K562 (cell line): ENCODE results near the gene ARMC2. TPM values are rescaled to one million over a fixed set of nuclear protein-coding genes. Genes with fewer than 3 reads are reported as not detected.

ENCODE experiments used
- ATAC-seq: fragments of 200-7000 bp; cut with Tn5 transposase; 3 replicates; pipeline ENCODE4 v1.9.1; 2020; ENCODE audit warnings: moderate library complexity
- BruUV-seq: library from RNA; stranded (reverse); fragments of 400-500 nt; replicated peaks from 2 replicates; lab custom pipeline; 2021; lab: Mats Ljungman, UMichigan
- CTCF ChIA-PET: fragments of 300-600 bp; formaldehyde crosslinking; extraction: SDS; loops from one replicate; lab custom pipeline; 2021; ENCODE audit warnings: low intra/inter-chr PET ratio; lab: Yijun Ruan, JAX
- POLR2A ChIA-PET: fragments of 300-600, 350-650 bp; sonication (Branson Sonifier 250); formaldehyde crosslinking; extraction: SDS; loops from one replicate; lab custom pipeline; 2021; ENCODE audit warnings: antibody characterized with exemption, inconsistent platforms; lab: Yijun Ruan, JAX
- DNase-seq, 4 experiments: peaks; one replicate each; pipeline versions ENCODE4 v3.0.0 to v3.0.0-alpha.2; 2011 to 2018; ENCODE audit warnings: low spot score in 3 of 4, mixed read lengths in 3 of 4; ENCODE audit errors: extremely low read depth in 1 of 4
- FAIRE-seq: peaks from 2 replicates; lab custom pipeline; 2011; peaks lifted over from hg19 to GRCh38; lab: Jason Lieb, UNC
- H2AFZ ChIP-seq: 2 replicates; pipeline ENCODE4 v1.6.0; 2011; ENCODE audit warnings: low read depth, low read length, control low read depth, inconsistent platforms
- H3K27ac ChIP-seq: fragments of 200-600 bp; 3 replicates; pipeline ENCODE4 v1.8.0; 2011; ENCODE audit warnings: low read depth, mild to moderate bottlenecking, control low read depth, inconsistent platforms, low read length, moderate library complexity, mixed read lengths; ENCODE audit errors: extremely low read depth
- H3K27me3 ChIP-seq, 2 experiments: fragments of 300-600 bp in 1 of 2; 2 replicates in 1 of 2; 3 replicates in 1 of 2; pipeline versions ENCODE4 v1.6.0 to v1.8.0; 2011; ENCODE audit warnings: inconsistent platforms in 2 of 2, low read length in 2 of 2, mild to moderate bottlenecking in 1 of 2, mixed read lengths in 1 of 2, moderate library complexity in 1 of 2; ENCODE audit not compliant: control insufficient read depth in 2 of 2, insufficient read depth in 2 of 2
- H3K36me3 ChIP-seq: fragments of 300-600 bp; 3 replicates; pipeline ENCODE4 v1.8.0; 2011; ENCODE audit warnings: mild to moderate bottlenecking, low read length, inconsistent platforms; ENCODE audit not compliant: control insufficient read depth, insufficient read depth
- H3K4me1 ChIP-seq, 2 experiments: fragments of 200-600 bp in 1 of 2; replicated peaks in 1 of 2; 2 replicates in 1 of 2; 3 replicates in 1 of 2; pipeline versions ENCODE4 v1.5.1 to v1.8.0; 2011; ENCODE audit warnings: inconsistent platforms in 2 of 2, low read length in 2 of 2, mild to moderate bottlenecking in 1 of 2, mixed read lengths in 1 of 2, moderate library complexity in 1 of 2; ENCODE audit not compliant: control insufficient read depth in 2 of 2, insufficient read depth in 2 of 2
- H3K4me2 ChIP-seq: 2 replicates; pipeline ENCODE4 v1.6.1; 2011; ENCODE audit warnings: low read length, control low read depth, inconsistent platforms, mixed read lengths; ENCODE audit not compliant: insufficient read depth
- H3K4me3 ChIP-seq: fragments of 200-600 bp; sonication (generic), shearing (Covaris generic); 2 replicates; pipeline ENCODE4 v1.5.1; 2016; ENCODE audit warnings: control low read depth, inconsistent platforms
- H3K79me2 ChIP-seq: fragments of 200-600 bp; 3 replicates; pipeline ENCODE4 v1.8.0; 2011; ENCODE audit warnings: low read length, inconsistent platforms; ENCODE audit not compliant: control insufficient read depth, insufficient read depth
- H3K9ac ChIP-seq, 2 experiments: 2 replicates each; pipeline versions ENCODE4 v1.6.0 to v1.6.1; 2011; ENCODE audit warnings: low read depth in 2 of 2, low read length in 2 of 2, control low read depth in 1 of 2, inconsistent platforms in 1 of 2, mild to moderate bottlenecking in 1 of 2, mixed read lengths in 1 of 2; ENCODE audit not compliant: insufficient read depth in 1 of 2
- H3K9me1 ChIP-seq: one replicate; pipeline ENCODE4 v1.6.0; 2011; ENCODE audit warnings: inconsistent platforms, mild to moderate bottlenecking, low read length, moderate library complexity; ENCODE audit not compliant: control insufficient read depth, insufficient read depth
- H3K9me3 ChIP-seq: replicated peaks from 2 replicates; pipeline ENCODE4 v1.5.1; 2011; ENCODE audit warnings: low read depth, low read length, inconsistent platforms; ENCODE audit not compliant: control insufficient read depth, insufficient read depth
- H4K20me1 ChIP-seq: replicated peaks from 2 replicates; pipeline ENCODE4 v1.6.1; 2011; ENCODE audit warnings: low read length, inconsistent platforms, mixed read lengths; ENCODE audit not compliant: control insufficient read depth, insufficient read depth
- CBFB ChIP-seq: sonication (generic); formaldehyde crosslinking; IDR thresholded peaks from 2 replicates; pipeline ENCODE4 v1.4.0; 2020; ENCODE audit warnings: mild to moderate bottlenecking, missing genetic modification reagents
- CBX1 ChIP-seq: sonication (generic); IDR thresholded peaks from 2 replicates; pipeline ENCODE4 v1.6.1; 2016; ENCODE audit warnings: antibody characterized with exemption, low read depth, mild to moderate bottlenecking
- FUS ChIP-seq: fragments of 200-400 bp; formaldehyde crosslinking; optimal IDR thresholded peaks from 2 replicates; pipeline ENCODE3; 2017; ENCODE audit warnings: low read depth, low read length
- GATAD2B ChIP-seq: fragments of 450-650 bp; IDR thresholded peaks from 2 replicates; pipeline ENCODE4 v1.6.1; 2017; ENCODE audit warnings: mild to moderate bottlenecking, borderline replicate concordance
- GTF2F1 ChIP-seq: IDR thresholded peaks from 2 replicates; pipeline ENCODE4 v1.6.1; 2011; ENCODE audit warnings: low read depth, low read length, improper control_type of control experiment
- HDAC3 ChIP-seq: fragments of 450-650 bp; IDR thresholded peaks from 2 replicates; pipeline ENCODE4 v1.6.1; 2018; ENCODE audit warnings: borderline replicate concordance, mild to moderate bottlenecking, moderate library complexity; ENCODE audit not compliant: partially characterized antibody
- HMGXB4 ChIP-seq: sonication (generic); formaldehyde crosslinking; IDR thresholded peaks from 2 replicates; pipeline ENCODE4 v1.8.1; 2023; ENCODE audit warnings: mild to moderate bottlenecking, missing genetic modification reagents
- IFI16 ChIP-seq: fragments of 250-450 bp; sonication (Bioruptor Pico); IDR thresholded peaks from 2 replicates; pipeline ENCODE4 v2.1.2; 2022; ENCODE audit warnings: mild to moderate bottlenecking, inconsistent platforms
- KLF13 ChIP-seq: fragments of 450-650 bp; IDR thresholded peaks from 2 replicates; pipeline ENCODE4 v1.6.1; 2016; ENCODE audit warnings: missing genetic modification characterization, low read depth, mild to moderate bottlenecking, missing compliant biosample characterization, moderate library complexity, borderline replicate concordance
- L3MBTL2 ChIP-seq: fragments of 450-650 bp; IDR thresholded peaks from 2 replicates; pipeline ENCODE4 v1.6.1; 2016; ENCODE audit warnings: mild to moderate bottlenecking, moderate library complexity
- LARP7 ChIP-seq: fragments of 450-650 bp; IDR thresholded peaks from 2 replicates; pipeline ENCODE4 v1.6.1; 2016
- PHF20 ChIP-seq: fragments of 450-650 bp; IDR thresholded peaks from 2 replicates; pipeline ENCODE4 v1.6.1; 2018; ENCODE audit not compliant: partially characterized antibody
- RBBP5 ChIP-seq: fragments of 200-600 bp; sonication (generic); IDR thresholded peaks from 2 replicates; pipeline ENCODE4 v1.6.1; 2012; ENCODE audit warnings: borderline replicate concordance, mild to moderate bottlenecking, low read length, control low read depth, inconsistent platforms; ENCODE audit not compliant: insufficient read depth, poor library complexity, severe bottlenecking
- SIN3A ChIP-seq, 2 experiments: fragments of 150-350 bp in 1 of 2; IDR thresholded peaks; 2 replicates each; pipeline ENCODE4 v1.6.1; 2011 to 2016; ENCODE audit warnings: borderline replicate concordance in 2 of 2, low read depth in 2 of 2, low read length in 2 of 2, mild to moderate bottlenecking in 2 of 2, moderate library complexity in 2 of 2; ENCODE audit not compliant: control insufficient read depth in 1 of 2
- SMAD4 ChIP-seq: fragments of 250-450 bp; sonication (Bioruptor Pico); conservative IDR thresholded peaks from 2 replicates; pipeline ENCODE4 v1.8.0; 2021; ENCODE audit warnings: inconsistent platforms, mild to moderate bottlenecking, moderate library complexity
- STAT5B ChIP-seq: fragments of 250-450 bp; sonication (Bioruptor Pico); IDR thresholded peaks from 2 replicates; pipeline ENCODE4 v1.8.0; 2021; ENCODE audit warnings: mild to moderate bottlenecking, inconsistent platforms
- ZBTB26 ChIP-seq: fragments of 450-650 bp; formaldehyde crosslinking; IDR thresholded peaks from 2 replicates; pipeline ENCODE4 v1.4.0; 2022; ENCODE audit warnings: missing genetic modification characterization
- ZC3H11A ChIP-seq: IDR thresholded peaks from 2 replicates; pipeline ENCODE4 v1.6.1; 2012; ENCODE audit warnings: low read depth, low read length, improper control_type of control experiment
- ZNF140 ChIP-seq: fragments of 250-450 bp; sonication (Bioruptor Pico); IDR thresholded peaks from 2 replicates; pipeline ENCODE4 v1.8.0; 2021; ENCODE audit warnings: moderate library complexity, mild to moderate bottlenecking, inconsistent platforms
- ZNF586 ChIP-seq: fragments of 450-650 bp; formaldehyde crosslinking; conservative IDR thresholded peaks from 2 replicates; pipeline ENCODE4 v1.4.0; 2020; ENCODE audit warnings: mild to moderate bottlenecking, moderate library complexity
- WGBS: fragments of 100-300 bp; shearing (Covaris generic); methylation state at CpG from one replicate; pipeline ENCODE4 v1.1.6; 2016; ENCODE audit warnings: low coverage, mixed read lengths; ENCODE audit not compliant: insufficient coverage; ENCODE audit errors: missing lambda C conversion rate; 5-methylcytosine and 5-hydroxymethylcytosine counted together
- in situ Hi-C: fragments of 300-500 bp; cut with MboI; formaldehyde crosslinking; loops from 4 replicates; pipeline ENCODE4 v1.15.0; 2018; ENCODE audit warnings: inconsistent platforms, mixed read lengths
- intact Hi-C: fragments of 100-400 bp; cut with micrococcal nuclease; formaldehyde crosslinking; loops from 2 replicates; pipeline ENCODE4 v1.14.2; 2022
- polyA plus RNA-seq, 8 experiments: library from polyadenylated mRNA; depleted of rRNA in 4 of 8; stranded (reverse) in 5 of 8; unstranded in 3 of 8; fragments of >200 nt; fragmentation: Nextera tagmentation in 2 of 8; fragmentation: Illumina TruSeq in 1 of 8; extraction: Ambion mirVana in 2 of 8; extraction: Trizol in 1 of 8; gene quantifications; 2 replicates each; pipeline versions ENCODE4 v1.2.1 to v1.2.3, GENCODE V29; 2011 to 2014; ENCODE audit warnings: inconsistent platforms in 1 of 8, missing spikeins in 1 of 8
- total RNA-seq, 7 experiments: library from RNA; depleted of rRNA in 6 of 7; stranded (reverse); fragments of >200 nt in 6 of 7; fragmentation: Illumina TruSeq in 2 of 7; extraction: Trizol in 2 of 7; gene quantifications; 2 replicates each; pipeline versions ENCODE4 v1.2.1 to v1.2.3, GENCODE V29; 2011 to 2021; ENCODE audit warnings: low replicate concordance in 1 of 7

ARMC2 gene
- total and polyA plus RNA-seq, 9 of the 15 experiments (the other 6 are each of a cell fraction or from before 2014, with no cell fraction given), result 0.14 to 3.0 (median 0.82) TPM

- no peak for DNase-seq
- intact Hi-C loops (no loop called here), in situ Hi-C loops (no loop called here)
- no TSS peak for BruUV-seq
- H3K4me1 ChIP-seq, result peaks cover 0 to 9% of the 10 kb centered on the region in 2 experiments; a peak in 4 of 5 replicates
- no peaks in the 10 kb centered on the region for H3K36me3 ChIP-seq
- no peak for FAIRE-seq
- no peak overlapping the region for H3K4me3 ChIP-seq
- no peaks in the 10 kb centered on the region for H3K9me1 ChIP-seq
- no peaks in the 10 kb centered on the region for H3K9me3 ChIP-seq
- no peak overlapping the region for H3K9ac ChIP-seq
- H2AFZ ChIP-seq, result no peak overlapping the region
- no peak for TF ChIP-seq IFI16 (CRISPR knock-in tag)
- TF ChIP-seq RBBP5, result no peak
- TF ChIP-seq GATAD2B, result no peak
- no peak for TF ChIP-seq GTF2F1
- TF ChIP-seq HDAC3, result no peak
- TF ChIP-seq PHF20, result no peak
- no peak for TF ChIP-seq ZBTB26 (CRISPR knock-in tag)
- TF ChIP-seq FUS, result no peak
- TF ChIP-seq KLF13 (tag), result no peak
- no peak for TF ChIP-seq ZC3H11A
- TF ChIP-seq L3MBTL2, result no peak
- TF ChIP-seq STAT5B (CRISPR knock-in tag), result no peak
- no peak for TF ChIP-seq SIN3A (IDR thresholded peaks at IDR 0.05; ENCODE audit: borderline replicate concordance in 2 of 2, control insufficient read depth in 1 of 2, low read depth in 2 of 2, low read length in 2 of 2)
- TF ChIP-seq ZNF586 (CRISPR knock-in tag), result no peak
- TF ChIP-seq ZNF140 (CRISPR knock-in tag), result no peak
- TF ChIP-seq SMAD4 (CRISPR knock-in tag), result no peak
- no peak for TF ChIP-seq CBFB
- TF ChIP-seq LARP7, result no peak
- TF ChIP-seq HMGXB4 (CRISPR knock-in tag), result no peak
- no peak for TF ChIP-seq CBX1
- H3K79me2 ChIP-seq, result no peaks in the 10 kb centered on the region
- WGBS, result 19% methylated on average over 4 of the region's 4 CpGs
- ATAC-seq, result no peak
- H3K4me2 ChIP-seq, result no peak overlapping the region
- POLR2A ChIA-PET, result interaction anchor here (0.9 kb wide), 1 partner anchor 10 kb away, joined by 3 read pairs; no protein-coding TSS in a partner anchor
- H4K20me1 ChIP-seq, result no peaks in the 10 kb centered on the region
- CTCF ChIA-PET, result no interaction called here
- H3K27me3 ChIP-seq, result peaks cover 9 to 35% of the 10 kb centered on the region in 2 experiments; a peak in 3 of 5 replicates
- H3K27ac ChIP-seq, result no peak overlapping the region
These were observed 7.3 kb upstream of the ARMC2 start for GRCh38 chr6:108840919-108841318.
